Stimulated activated CD4-positive, alpha-beta T cell treated with anti-CD3 and anti-CD28 coated beads, Interleukin-15, amount 100 ng/mL, for 48 hours (primary cell): ENCODE measurements around the gene JADE3.

Source experiments
- DNase-seq, 2 donors: peaks; one replicate each; pipeline ENCODE4 v3.0.0-alpha.2; 2020; ENCODE audit warnings: low read depth in 2 of 2

JADE3 gene

DNA sequence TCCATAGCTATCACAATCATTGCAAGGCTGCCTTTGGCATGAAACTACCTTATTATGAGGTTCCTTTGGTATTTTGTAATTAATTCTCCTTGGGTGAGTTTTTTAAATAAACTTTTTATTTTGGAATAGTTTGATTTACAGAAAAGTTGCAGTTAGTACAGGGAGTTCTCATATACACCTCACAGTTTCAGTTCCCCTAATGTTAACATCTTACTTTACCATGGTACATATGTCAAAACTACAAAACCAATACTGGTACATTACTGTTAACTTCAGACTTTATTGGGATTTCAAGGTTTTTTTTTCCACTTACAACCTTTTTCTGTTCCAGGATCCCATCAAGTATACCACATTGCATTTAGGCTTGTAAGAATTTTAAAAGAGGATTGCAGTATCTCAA, 114.0 kb downstream of the JADE3 start:
- DNase-seq: no peak

DNA sequence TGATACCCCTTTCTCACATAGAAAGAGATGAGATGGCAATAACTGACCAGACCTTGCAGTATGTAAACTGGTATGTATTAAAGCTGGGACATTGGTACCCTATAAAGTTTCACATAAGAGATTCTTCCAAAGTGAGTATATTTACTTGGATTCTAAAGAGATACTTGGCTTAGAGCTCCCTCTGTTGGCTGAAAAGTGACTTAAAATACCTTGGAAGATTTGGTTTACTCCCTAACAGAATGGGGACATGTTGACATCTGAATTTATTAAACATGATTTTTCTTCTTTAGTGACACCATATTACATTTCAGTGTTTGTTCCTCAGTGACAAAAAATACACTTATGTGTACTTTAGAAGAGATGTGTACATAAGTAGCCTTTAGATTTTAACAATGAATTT, 118.1 kb downstream of the JADE3 start:
- no peak for DNase-seq

DNA sequence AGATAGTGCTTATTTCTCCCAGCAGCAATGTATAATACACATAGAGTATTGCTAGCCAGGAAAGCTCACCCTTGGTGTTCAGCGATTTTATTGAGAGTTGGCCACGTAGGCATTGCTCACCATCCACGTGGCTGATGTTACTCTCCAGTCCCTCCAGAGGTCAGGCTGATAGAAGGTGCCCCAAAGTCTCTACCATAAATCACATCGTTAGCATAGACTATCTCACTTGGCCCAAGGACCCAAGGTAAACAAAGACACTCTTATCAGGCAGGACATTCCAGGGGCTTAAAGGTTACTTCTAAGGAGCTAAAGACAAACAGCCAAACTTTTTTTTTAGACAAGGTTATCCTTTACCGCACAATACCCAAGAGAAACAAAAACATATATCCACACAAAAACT, 135.8 kb downstream of the JADE3 start:
- no peak for DNase-seq

DNA sequence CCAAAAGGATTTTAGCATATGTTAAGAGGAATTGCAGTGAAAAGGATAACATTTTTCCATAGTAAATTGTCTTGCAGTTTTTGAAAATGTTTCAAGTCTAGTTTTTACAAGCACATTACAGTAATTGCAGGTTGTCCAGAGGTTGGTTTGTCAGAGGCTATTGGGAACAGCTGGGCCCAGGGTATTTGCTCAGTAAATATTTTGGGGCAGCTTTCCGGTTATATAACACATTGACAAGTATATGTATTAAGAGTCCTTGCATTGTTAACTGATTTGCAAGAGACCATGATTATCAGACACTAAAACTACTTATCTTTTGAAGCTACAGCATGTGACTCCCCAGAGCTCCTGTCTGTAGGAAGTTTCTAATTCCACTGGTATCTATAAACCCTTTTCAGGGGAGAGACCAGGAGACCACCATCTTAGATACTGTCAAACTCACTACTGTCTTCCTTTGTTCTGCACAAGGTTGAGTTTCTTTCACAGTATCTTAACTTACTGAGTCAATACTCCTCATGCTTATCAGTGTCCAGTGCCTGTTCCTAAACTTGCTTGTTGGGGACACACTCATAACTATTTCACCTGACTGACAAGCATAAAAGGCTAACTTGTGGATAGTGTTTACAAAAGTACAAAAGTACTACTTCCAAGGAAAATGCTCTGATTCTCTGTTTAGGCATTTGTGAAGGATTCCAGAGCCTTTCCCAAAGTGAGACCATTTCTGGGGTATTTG, 147.1 kb downstream of the JADE3 start:
- DNase-seq: no peak

GRCh38 chrX:47060708-47061107, 148.5 kb downstream of the JADE3 start:
- DNase-seq: no peak

GRCh38 chrX:47061238-47061919, 149.2 kb downstream of the JADE3 start:
- no peak for DNase-seq

DNA sequence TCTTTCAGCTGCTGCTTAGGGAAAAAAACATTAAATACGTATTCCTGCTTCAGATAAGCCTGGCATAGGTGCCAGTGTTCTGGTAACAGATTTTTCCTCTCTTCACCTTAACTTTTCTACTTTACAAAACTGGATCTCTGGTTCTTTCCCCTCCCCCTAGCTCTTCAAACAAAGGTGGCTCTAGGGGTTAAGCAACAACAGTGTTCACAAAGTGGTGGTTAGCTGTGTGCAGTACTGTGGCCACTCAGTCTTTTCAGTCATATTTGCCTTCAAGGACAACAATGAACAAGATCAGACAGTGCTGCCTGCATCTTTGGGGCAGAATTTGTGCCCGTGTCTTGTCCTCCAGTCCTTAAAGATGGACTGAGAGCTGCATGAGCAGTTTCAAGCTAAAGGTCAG, 151.0 kb downstream of the JADE3 start:
- DNase-seq: no peak

DNA sequence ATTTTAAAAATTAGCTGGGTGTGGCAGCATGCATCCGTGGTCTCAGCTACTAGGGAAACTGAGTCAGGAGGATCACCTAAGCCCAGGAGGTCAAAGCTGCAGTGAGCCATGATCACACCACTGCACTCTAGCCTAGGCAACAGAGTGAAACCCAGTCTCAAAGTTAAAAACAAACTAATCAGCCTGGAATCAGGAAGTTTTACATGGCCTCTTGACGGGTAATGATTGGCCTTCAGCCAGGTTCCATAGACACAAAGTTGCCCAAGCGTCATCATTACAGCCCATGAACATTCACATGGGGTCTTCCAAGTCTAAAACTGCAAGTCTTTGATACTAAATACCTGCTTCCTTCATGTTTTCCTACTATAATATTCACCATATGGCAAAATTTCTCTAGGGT, 156.0 kb downstream of the JADE3 start:
- no peak for DNase-seq

- no peak for DNase-seq
These were observed 156.5 kb downstream of the JADE3 start for GRCh38 chrX:47068720-47069119.

DNA sequence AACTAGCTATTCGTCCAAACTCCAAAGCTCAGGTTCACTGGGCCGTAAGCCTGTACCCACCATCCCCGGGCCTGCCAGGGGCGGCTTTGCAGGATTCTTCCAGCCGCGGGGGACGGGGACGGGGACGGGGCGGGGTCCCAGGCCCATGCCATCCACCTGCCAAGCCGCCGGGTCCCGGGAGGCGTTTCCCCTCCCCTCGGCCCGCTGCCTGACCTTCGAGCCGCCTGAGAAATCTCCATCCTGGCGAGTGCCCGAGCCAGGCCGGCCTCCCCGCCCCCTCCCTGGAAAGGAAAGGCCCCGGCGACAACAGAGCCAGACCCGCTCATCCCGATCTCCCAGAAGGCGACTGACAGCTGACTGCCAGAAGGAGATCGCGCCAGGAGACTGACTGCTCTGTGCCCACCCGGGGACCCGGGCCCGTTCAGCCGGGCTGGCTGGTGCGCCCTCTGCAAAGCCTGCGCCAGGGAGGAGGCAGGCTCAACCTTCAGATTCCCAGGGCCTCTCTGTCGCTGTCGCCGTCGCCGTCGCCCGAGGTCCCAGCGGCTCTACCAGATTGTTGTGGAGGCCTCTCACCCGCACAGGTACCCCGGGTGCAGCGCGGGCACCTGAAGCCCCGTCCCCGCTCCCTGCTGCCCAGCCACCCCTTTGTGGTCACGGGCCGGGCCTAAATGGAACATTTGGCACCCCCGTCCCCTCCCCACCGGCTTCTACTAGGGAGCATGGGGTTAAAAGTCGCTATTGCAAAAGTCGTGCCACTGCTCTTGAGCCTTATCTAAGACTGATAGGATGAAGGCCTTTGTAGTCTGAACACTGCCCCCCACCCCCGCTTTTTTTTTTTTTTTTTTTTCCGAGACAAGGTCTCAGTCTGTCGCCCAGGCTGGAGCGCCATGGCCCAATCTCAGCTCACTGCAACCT, 166.2 kb downstream of the JADE3 start, which contains the start of gene RGN:
TSS of gene RGN (plus strand) at position 315 of the 915 bp plus-strand sequence. CDS start 2,702 bp downstream, outside the sequence.
- DNase-seq: no peak

GRCh38 chrX:47080215-47080914, 168.1 kb downstream of the JADE3 start:
- no peak for DNase-seq

GRCh38 chrX:47080915-47081236, 168.7 kb downstream of the JADE3 start:
- no peak for DNase-seq

- DNase-seq: no peak
These were observed 179.0 kb downstream of the JADE3 start for GRCh38 chrX:47091149-47091775.

DNA sequence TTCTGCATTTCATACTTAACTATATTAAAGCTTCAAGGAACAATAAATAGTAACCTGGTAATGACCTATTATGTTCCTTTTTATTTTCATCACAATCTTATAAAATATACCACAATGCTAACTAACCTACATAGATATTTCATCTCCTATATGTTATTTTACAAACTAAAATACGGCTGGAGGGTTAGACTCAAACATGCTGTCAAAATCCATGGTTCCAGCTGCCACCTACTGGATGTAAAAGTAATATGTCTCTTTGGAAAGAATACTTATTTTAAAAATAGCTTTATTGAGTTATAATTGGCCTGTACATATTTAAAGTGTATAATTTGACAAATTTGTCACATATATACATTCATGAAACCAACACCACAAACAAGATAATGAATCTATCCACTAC, 181.0 kb downstream of the JADE3 start:
- no peak for DNase-seq

GRCh38 chrX:47093860-47094259, 181.6 kb downstream of the JADE3 start:
- no peak for DNase-seq

GRCh38 chrX:47097018-47097417, 184.8 kb downstream of the JADE3 start:
- no peak for DNase-seq

GRCh38 chrX:47098338-47099094, 186.3 kb downstream of the JADE3 start:
- DNase-seq: no peak

- DNase-seq: no peak
These were observed 189.0 kb downstream of the JADE3 start for GRCh38 chrX:47101206-47101605.
